Caco-2 (cell line): Measurements from ENCODE around the gene GMPPB. TPM values are rescaled to one million over a fixed set of nuclear protein-coding genes. Genes with fewer than 3 reads are reported as not detected.

Source experiments
- BruUV-seq: library from RNA; stranded (reverse); fragments of 400-500 nt; replicated peaks from 2 replicates; lab custom pipeline; 2021; lab: Mats Ljungman, UMichigan
- CTCF ChIA-PET: fragments of 300-600 bp; sonication (Branson Sonifier 250); formaldehyde crosslinking; loops from one replicate; lab custom pipeline; 2022; ENCODE audit warnings: antibody characterized with exemption; lab: Charles Lee
- POLR2A ChIA-PET: fragments of 300-600 bp; sonication (Branson Sonifier 250); formaldehyde crosslinking; loops from one replicate; lab custom pipeline; 2022; ENCODE audit warnings: antibody characterized with exemption; lab: Charles Lee
- DNase-seq, 2 experiments: peaks; one replicate each; pipeline versions ENCODE4 v3.0.0 to v3.0.0-alpha.2; 2020 to 2022
- H3K27me3 ChIP-seq: replicated peaks from 2 replicates; pipeline ENCODE4 v1.6.0; 2011; ENCODE audit warnings: low read length; ENCODE audit not compliant: control insufficient read depth, insufficient read depth
- H3K36me3 ChIP-seq: 2 replicates; pipeline ENCODE4 v1.5.1; 2011; ENCODE audit warnings: low read length; ENCODE audit not compliant: control insufficient read depth, insufficient read depth
- H3K4me1 ChIP-seq: fragments of 250-450 bp; sonication (Bioruptor Pico); 2 replicates; pipeline ENCODE4 v1.5.1; 2020; ENCODE audit warnings: mild to moderate bottlenecking
- H3K4me3 ChIP-seq: 2 replicates; pipeline ENCODE4 v1.5.1; 2011; ENCODE audit warnings: low read depth, mild to moderate bottlenecking, control low read depth, low read length
- H3K9me3 ChIP-seq: fragments of 250-450 bp; sonication (Bioruptor Pico); 2 replicates; pipeline ENCODE4 v1.5.1; 2020; ENCODE audit warnings: mild to moderate bottlenecking, moderate library complexity
- H3K27ac Mint-ChIP-seq: one replicate; pipeline ENCODE4 v1.8.0; 2022; ENCODE audit warnings: mixed read lengths; ENCODE audit not compliant: unreplicated experiment
- H3K27me3 Mint-ChIP-seq: one replicate; pipeline ENCODE4 v1.8.0; 2022; ENCODE audit warnings: mixed read lengths; ENCODE audit not compliant: insufficient read depth, unreplicated experiment
- H3K36me3 Mint-ChIP-seq: one replicate; pipeline ENCODE4 v1.8.0; 2022; ENCODE audit warnings: mild to moderate bottlenecking, mixed read lengths; ENCODE audit not compliant: insufficient read depth, unreplicated experiment
- H3K4me1 Mint-ChIP-seq: one replicate; pipeline ENCODE4 v1.8.0; 2022; ENCODE audit warnings: low read depth, mixed read lengths; ENCODE audit not compliant: unreplicated experiment
- H3K4me3 Mint-ChIP-seq: one replicate; pipeline ENCODE4 v1.8.0; 2022; ENCODE audit warnings: mild to moderate bottlenecking, moderate library complexity, mixed read lengths; ENCODE audit not compliant: unreplicated experiment
- H3K9me3 Mint-ChIP-seq: one replicate; pipeline ENCODE4 v1.8.0; 2022; ENCODE audit warnings: mixed read lengths; ENCODE audit not compliant: unreplicated experiment
- intact Hi-C: fragments of 100-400 bp; cut with micrococcal nuclease; formaldehyde crosslinking; loops from one replicate; pipeline ENCODE4 v1.10.0; 2022; ENCODE audit not compliant: unreplicated experiment
- total RNA-seq: library from RNA; stranded (reverse); gene quantifications from 2 replicates; pipeline ENCODE4 v1.2.3, GENCODE V29; 2022
- TF ChIP-seq, protein P1 (sequence below), 2 experiments: fragments of 200-600 bp in 1 of 2; IDR thresholded peaks; 1 replicate in 1 of 2; 2 replicates in 1 of 2; pipeline versions ENCODE4 v1.5.1 to v1.8.0; 2011 to 2022; ENCODE audit warnings: antibody characterized with exemption in 1 of 2, control low read depth in 1 of 2, inconsistent platforms in 1 of 2, low read depth in 1 of 2, low read length in 1 of 2, mild to moderate bottlenecking in 1 of 2, moderate library complexity in 1 of 2; ENCODE audit not compliant: insufficient read depth in 1 of 2, severe bottlenecking in 1 of 2, unreplicated experiment in 1 of 2

The GMPPB gene
- total RNA-seq, 1 experiment from 2014 or later = 26.5 TPM

DNA sequence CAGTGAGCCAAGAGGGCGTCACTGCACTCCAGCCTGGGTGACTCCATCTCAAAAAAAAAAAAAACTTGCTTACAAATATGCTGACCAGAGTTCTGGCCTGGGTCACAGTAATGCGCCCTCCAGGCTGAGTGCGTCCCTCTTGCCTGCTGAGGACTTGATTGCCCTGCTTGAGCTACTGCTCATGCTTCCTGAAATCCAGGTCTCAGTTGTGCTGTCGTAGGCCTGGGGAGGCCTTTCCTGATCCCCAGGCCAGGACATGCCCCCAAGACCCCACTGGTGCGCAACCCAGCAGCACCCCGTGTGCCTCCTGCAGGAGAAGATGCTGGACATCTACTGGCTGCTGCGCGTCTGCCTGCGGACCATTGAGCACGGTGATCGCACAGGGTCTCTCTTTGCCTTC lies 11.6 kb downstream of the GMPPB start:
- BruUV-seq = no TSS peak
- Mint-ChIP-seq H3K27me3 (no peaks in the 10 kb centered on the region), H3K9me3 (no peaks in the 10 kb centered on the region), H3K27ac (no peak overlapping the region), H3K4me3 (no peak overlapping the region), H3K36me3 (peaks cover 28% of the 10 kb centered on the region), H3K4me1 (no peaks in the 10 kb centered on the region)
- intact Hi-C loops = no loop called here
- Histone ChIP-seq H3K27me3 (no peaks in the 10 kb centered on the region), H3K4me3 (no peak overlapping the region), H3K4me1 (no peaks in the 10 kb centered on the region), H3K9me3 (no peaks in the 10 kb centered on the region), H3K36me3 (no peaks in the 10 kb centered on the region)
- DNase-seq = no peak
- TF ChIP-seq, protein P1, sequence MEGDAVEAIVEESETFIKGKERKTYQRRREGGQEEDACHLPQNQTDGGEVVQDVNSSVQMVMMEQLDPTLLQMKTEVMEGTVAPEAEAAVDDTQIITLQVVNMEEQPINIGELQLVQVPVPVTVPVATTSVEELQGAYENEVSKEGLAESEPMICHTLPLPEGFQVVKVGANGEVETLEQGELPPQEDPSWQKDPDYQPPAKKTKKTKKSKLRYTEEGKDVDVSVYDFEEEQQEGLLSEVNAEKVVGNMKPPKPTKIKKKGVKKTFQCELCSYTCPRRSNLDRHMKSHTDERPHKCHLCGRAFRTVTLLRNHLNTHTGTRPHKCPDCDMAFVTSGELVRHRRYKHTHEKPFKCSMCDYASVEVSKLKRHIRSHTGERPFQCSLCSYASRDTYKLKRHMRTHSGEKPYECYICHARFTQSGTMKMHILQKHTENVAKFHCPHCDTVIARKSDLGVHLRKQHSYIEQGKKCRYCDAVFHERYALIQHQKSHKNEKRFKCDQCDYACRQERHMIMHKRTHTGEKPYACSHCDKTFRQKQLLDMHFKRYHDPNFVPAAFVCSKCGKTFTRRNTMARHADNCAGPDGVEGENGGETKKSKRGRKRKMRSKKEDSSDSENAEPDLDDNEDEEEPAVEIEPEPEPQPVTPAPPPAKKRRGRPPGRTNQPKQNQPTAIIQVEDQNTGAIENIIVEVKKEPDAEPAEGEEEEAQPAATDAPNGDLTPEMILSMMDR (IDR thresholded peaks at IDR 0.05; ENCODE audit: insufficient read depth in 1 of 2, low read depth in 1 of 2, low read length in 1 of 2, severe bottlenecking in 1 of 2, unreplicated experiment in 1 of 2) = no peak
- POLR2A ChIA-PET = no interaction called here
- CTCF ChIA-PET = no interaction called here

DNA sequence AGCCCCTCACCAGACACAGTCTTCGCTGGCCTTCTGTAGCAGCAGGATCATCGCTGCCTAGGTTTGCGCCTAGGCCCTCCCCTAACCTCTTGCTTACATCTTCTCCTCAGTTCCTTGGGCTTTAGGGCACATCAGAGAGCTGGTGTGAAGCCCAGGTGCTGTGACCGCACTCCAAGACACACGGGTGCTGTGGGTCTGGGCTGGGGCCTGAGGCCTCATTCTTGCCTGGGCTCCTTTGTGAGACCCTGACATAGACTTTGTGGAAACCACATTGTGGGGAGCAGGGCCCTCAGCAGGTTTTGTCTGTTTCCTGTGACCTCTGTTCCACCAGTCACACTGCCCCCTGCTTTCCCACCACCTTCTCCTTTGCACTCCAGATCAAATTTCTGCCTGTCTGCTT lies 12.3 kb downstream of the GMPPB start:
- ChIA-PET POLR2A (no interaction called here), CTCF (interaction anchor here (1.2 kb wide), 1 partner anchor 8 kb away, joined by 3 read pairs; the partner anchor contains the start of gene AMIGO3)
- Mint-ChIP-seq H3K9me3 (no peaks in the 10 kb centered on the region), H3K27me3 (no peaks in the 10 kb centered on the region), H3K27ac (no peak overlapping the region), H3K4me3 (no peak overlapping the region), H3K36me3 (peaks cover 28% of the 10 kb centered on the region), H3K4me1 (no peaks in the 10 kb centered on the region)
- Histone ChIP-seq H3K9me3 (no peaks in the 10 kb centered on the region), H3K4me3 (no peak overlapping the region), H3K4me1 (no peaks in the 10 kb centered on the region), H3K36me3 (no peaks in the 10 kb centered on the region), H3K27me3 (no peaks in the 10 kb centered on the region)
- TF ChIP-seq, protein P1 (IDR thresholded peaks at IDR 0.05; ENCODE audit: insufficient read depth in 1 of 2, low read depth in 1 of 2, low read length in 1 of 2, severe bottlenecking in 1 of 2, unreplicated experiment in 1 of 2) = no peak
- intact Hi-C loops = no loop called here
- no TSS peak for BruUV-seq
- no peak for DNase-seq

DNA sequence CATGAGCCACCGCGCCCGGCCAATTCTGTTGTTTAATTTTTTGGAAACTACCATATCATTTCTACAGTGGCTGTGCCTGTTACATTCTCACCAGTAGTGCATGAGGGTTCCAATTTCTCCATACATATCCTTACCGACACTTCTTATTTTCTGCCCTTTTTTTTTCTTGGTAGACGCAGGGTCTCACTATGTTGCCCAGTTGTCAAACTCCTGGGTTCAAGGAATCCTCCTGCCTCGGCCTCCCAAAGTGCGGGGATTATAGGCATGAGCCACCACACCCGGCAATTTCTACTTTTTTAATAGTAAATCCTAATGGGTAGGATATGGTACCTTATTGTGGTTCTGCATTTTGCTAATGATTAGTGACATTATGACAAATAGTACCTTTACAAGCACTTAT lies 13.9 kb downstream of the GMPPB start:
- POLR2A ChIA-PET = no interaction called here
- BruUV-seq = no TSS peak
- intact Hi-C loops = no loop called here

More for the DNA sequence above, 13.9 kb downstream of the GMPPB start:
- no peak overlapping the region for H3K4me3 ChIP-seq
- H3K4me1 ChIP-seq = no peaks in the 10 kb centered on the region
- no peaks in the 10 kb centered on the region for H3K9me3 Mint-ChIP-seq
- CTCF ChIA-PET = no interaction called here
- H3K27me3 ChIP-seq = no peaks in the 10 kb centered on the region
- TF ChIP-seq, protein P1 (IDR thresholded peaks at IDR 0.05; ENCODE audit: insufficient read depth in 1 of 2, low read depth in 1 of 2, low read length in 1 of 2, severe bottlenecking in 1 of 2, unreplicated experiment in 1 of 2) = no peak
- no peak overlapping the region for H3K27ac Mint-ChIP-seq
- H3K27me3 Mint-ChIP-seq = no peaks in the 10 kb centered on the region
- no peak overlapping the region for H3K4me3 Mint-ChIP-seq
- H3K36me3 ChIP-seq = no peaks in the 10 kb centered on the region
- H3K9me3 ChIP-seq = no peaks in the 10 kb centered on the region
- DNase-seq = no peak
- peaks cover 12% of the 10 kb centered on the region for H3K36me3 Mint-ChIP-seq
- no peaks in the 10 kb centered on the region for H3K4me1 Mint-ChIP-seq
